Uterus (tissue), 2 donors: ENCODE data around the gene DDX20.

Source experiments
- CTCF ChIP-seq, 4 experiments: fragments of 200-600 bp in 2 of 4; fragments of 450-650 bp in 2 of 4; sonication (generic) in 2 of 4; IDR thresholded peaks; one replicate each; pipeline ENCODE4 v1.5.1; 2016 to 2019; ENCODE audit warnings: antibody characterized with exemption in 4 of 4, mild to moderate bottlenecking in 2 of 4, moderate library complexity in 1 of 4
- POLR2A ChIP-seq, 2 donors: fragments of 450-650 bp; IDR thresholded peaks; one replicate each; pipeline ENCODE4 v1.6.1; 2016; ENCODE audit warnings: antibody characterized with exemption in 2 of 2, mild to moderate bottlenecking in 1 of 2, moderate library complexity in 1 of 2

DNA sequence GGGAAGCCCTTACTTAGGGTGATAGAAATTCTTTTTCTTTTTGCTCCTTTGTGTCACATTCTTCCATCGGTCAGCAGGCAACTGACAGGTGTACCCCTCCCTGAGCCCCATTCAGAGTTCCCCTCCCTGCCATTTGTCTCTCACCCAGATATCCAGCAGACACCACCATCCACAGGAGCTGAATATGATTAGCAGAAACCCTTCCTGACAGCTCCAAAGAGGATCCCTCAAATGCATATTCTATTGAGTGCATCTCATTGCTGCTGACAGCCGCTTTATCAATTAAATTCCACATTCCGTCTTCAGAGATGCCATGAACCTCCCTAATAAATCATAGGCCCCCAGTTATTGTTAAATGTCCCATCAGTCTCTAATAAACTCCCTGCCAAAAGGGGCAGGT lies 6.1 kb upstream of the DDX20 start:
- TF ChIP-seq CTCF (IDR thresholded peaks at IDR 0.05) = no peak
- TF ChIP-seq POLR2A (IDR thresholded peaks at IDR 0.05) = no peak
